Kidney capillary endothelial cell (primary cell): Measurements from ENCODE around the gene CLEC18B.
"Not testable (repeated sequence)": the region's sequence is repeated elsewhere in the genome, so short reads cannot be mapped to it uniquely, and the experiment has no call there.

Experiments
- DNase-seq: peaks from one replicate; pipeline ENCODE4 v3.0.0-alpha.2; 2018; ENCODE audit warnings: low spot score

CLEC18B gene

GRCh38 chr16:74406600-74407361 lies 14.5 kb downstream of the CLEC18B start:
- DNase-seq, result not testable (repeated sequence)

- not testable (repeated sequence) for DNase-seq
Measured at GRCh38 chr16:74404148-74404933, 16.9 kb downstream of the CLEC18B start.

GRCh38 chr16:74400238-74400637 lies 21.0 kb downstream of the CLEC18B start:
- DNase-seq, result not testable (repeated sequence)

- not testable (repeated sequence) for DNase-seq
Measured at GRCh38 chr16:74398212-74398895, 22.9 kb downstream of the CLEC18B start.

- peak; percentile 63 for DNase-seq
Measured at GRCh38 chr16:74396521-74397017, 24.7 kb downstream of the CLEC18B start.

GRCh38 chr16:74394604-74395003 lies 26.7 kb downstream of the CLEC18B start:
- not testable (repeated sequence) for DNase-seq

- DNase-seq, result not testable (repeated sequence)
Measured at GRCh38 chr16:74394131-74394530, 27.1 kb downstream of the CLEC18B start.

GRCh38 chr16:74391454-74392050 lies 29.7 kb downstream of the CLEC18B start:
- not testable (repeated sequence) for DNase-seq

GRCh38 chr16:74382339-74383034 lies 38.8 kb downstream of the CLEC18B start:
- not testable (repeated sequence) for DNase-seq

GRCh38 chr16:74373847-74374184 lies 47.5 kb downstream of the CLEC18B start:
- not testable (repeated sequence) for DNase-seq

- DNase-seq, result no peak
Measured at GRCh38 chr16:74372953-74373846, 48.1 kb downstream of the CLEC18B start.

GRCh38 chr16:74372369-74372768 lies 48.9 kb downstream of the CLEC18B start:
- no peak for DNase-seq

- not testable (repeated sequence) for DNase-seq
Measured at GRCh38 chr16:74370338-74371135, 50.7 kb downstream of the CLEC18B start.

GRCh38 chr16:74368002-74368911 lies 53.0 kb downstream of the CLEC18B start:
- DNase-seq, result peak; percentile 92

GRCh38 chr16:74367469-74368001 lies 53.7 kb downstream of the CLEC18B start:
- DNase-seq, result peak; percentile 18

- not testable (repeated sequence) for DNase-seq
Measured at GRCh38 chr16:74361646-74362610, 59.4 kb downstream of the CLEC18B start.
